HUES64 (cell line): Measurements from ENCODE around the gene IGF2.

Experiments
- H3K27ac ChIP-seq: 2 replicates; pipeline ENCODE4 v1.7.0; 2013; ENCODE audit warnings: low read depth, low read length, inconsistent platforms
- H3K27me3 ChIP-seq: 2 replicates; pipeline ENCODE4 v1.6.1; 2013; ENCODE audit warnings: mild to moderate bottlenecking, low read length; ENCODE audit not compliant: insufficient read depth
- H3K36me3 ChIP-seq: 2 replicates; pipeline ENCODE4 v1.6.1; 2013; ENCODE audit warnings: mild to moderate bottlenecking, low read length; ENCODE audit not compliant: insufficient read depth
- H3K4me1 ChIP-seq: 2 replicates; pipeline ENCODE4 v1.6.1; 2013; ENCODE audit warnings: mild to moderate bottlenecking, low read length, moderate library complexity; ENCODE audit not compliant: insufficient read depth
- H3K4me3 ChIP-seq: 2 replicates; pipeline ENCODE4 v1.5.1; 2013; ENCODE audit warnings: mild to moderate bottlenecking, low read length, moderate library complexity
- H3K9ac ChIP-seq: 2 replicates; pipeline ENCODE4 v1.6.1; 2013; ENCODE audit warnings: mild to moderate bottlenecking, low read depth, low read length
- H3K9me3 ChIP-seq: 2 replicates; pipeline ENCODE4 v1.6.1; 2013; ENCODE audit warnings: low read depth, low read length; ENCODE audit not compliant: insufficient read depth
- WGBS: fragments of 150-250, 120-280 bp; methylation state at CpG from one replicate; pipeline ENCODE4 v1.1.7; 2013; ENCODE audit warnings: missing lambda C conversion rate; 5-methylcytosine and 5-hydroxymethylcytosine counted together

IGF2 gene

DNA sequence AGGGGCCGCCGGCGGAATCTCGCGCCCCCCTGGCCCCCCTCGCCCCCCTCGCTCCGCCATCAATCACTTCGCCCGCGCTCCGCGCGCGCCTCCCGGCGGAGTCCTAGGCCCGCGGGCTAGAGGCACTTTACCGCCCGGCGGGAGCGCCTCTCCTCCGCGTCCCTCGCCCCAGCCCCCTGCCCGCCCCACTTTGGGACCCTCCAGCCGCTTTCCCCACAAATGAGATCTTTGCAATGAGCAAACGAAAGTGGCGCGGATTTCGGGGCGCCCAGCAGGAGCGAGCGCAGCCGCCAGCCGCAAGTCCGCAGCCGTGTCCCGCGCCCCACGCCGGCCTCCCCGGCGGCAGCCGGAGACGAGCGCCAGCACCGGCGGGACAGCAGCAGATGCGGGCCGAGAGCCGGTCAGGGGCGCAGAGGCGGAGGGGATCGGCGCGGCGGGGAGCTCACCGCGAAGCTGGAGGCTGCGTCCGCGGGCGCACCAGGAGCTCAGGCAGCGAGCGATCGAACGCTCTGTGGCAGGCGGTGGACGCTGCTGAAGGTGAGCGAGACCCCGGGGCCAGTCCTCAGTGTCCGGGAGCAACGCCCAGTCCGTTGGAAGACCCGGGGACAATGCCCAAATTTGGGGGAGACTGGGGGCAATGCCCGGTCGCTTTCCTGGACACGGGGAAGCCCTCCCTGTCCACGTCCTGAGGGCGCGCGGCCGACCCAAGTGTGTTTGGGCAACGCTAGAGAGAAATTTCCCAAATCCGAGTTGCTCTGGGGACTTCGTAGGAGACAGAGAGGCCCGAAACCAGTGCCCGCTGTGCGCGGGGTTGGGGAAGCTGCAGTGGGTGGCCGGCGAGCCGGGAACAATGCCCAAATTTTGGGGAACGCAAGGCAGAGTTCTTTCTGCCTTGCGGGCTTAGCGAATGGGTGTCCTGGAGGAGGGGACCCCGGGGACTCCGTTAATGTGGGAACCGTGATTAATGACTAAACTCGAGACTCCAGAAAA, 1.5 kb upstream of the IGF2 start:
- Histone ChIP-seq H3K9ac (no peak overlapping the region), H3K27ac (no peak overlapping the region), H3K36me3 (no peaks in the 10 kb centered on the region), H3K9me3 (no peaks in the 10 kb centered on the region), H3K27me3 (peaks cover 98% of the 10 kb centered on the region), H3K4me1 (0 out of 2 replicates have a peak, but pooled peaks cover 6% of the 10 kb centered on the region), H3K4me3 (no peak overlapping the region)
- WGBS: 3% methylated on average over 100 of the region's 102 CpGs

GRCh38 chr11:2139621-2140337, 590 bp upstream of the IGF2 start:
- Histone ChIP-seq H3K27ac (no peak overlapping the region), H3K9me3 (no peaks in the 10 kb centered on the region), H3K27me3 (peaks cover 98% of the 10 kb centered on the region), H3K9ac (no peak overlapping the region), H3K36me3 (no peaks in the 10 kb centered on the region), H3K4me1 (0 out of 2 replicates have a peak, but pooled peaks cover 6% of the 10 kb centered on the region), H3K4me3 (no peak overlapping the region)
- WGBS: 4% methylated on average over 57 of the region's 57 CpGs

- Histone ChIP-seq H3K27ac (no peak overlapping the region), H3K9me3 (no peaks in the 10 kb centered on the region), H3K27me3 (peaks cover 98% of the 10 kb centered on the region), H3K9ac (no peak overlapping the region), H3K36me3 (no peaks in the 10 kb centered on the region), H3K4me1 (0 out of 2 replicates have a peak, but pooled peaks cover 6% of the 10 kb centered on the region), H3K4me3 (no peak overlapping the region)
- WGBS: 1% methylated on average over 68 of the region's 68 CpGs
Measured at GRCh38 chr11:2138431-2139122, 612 bp downstream of the IGF2 start.

DNA sequence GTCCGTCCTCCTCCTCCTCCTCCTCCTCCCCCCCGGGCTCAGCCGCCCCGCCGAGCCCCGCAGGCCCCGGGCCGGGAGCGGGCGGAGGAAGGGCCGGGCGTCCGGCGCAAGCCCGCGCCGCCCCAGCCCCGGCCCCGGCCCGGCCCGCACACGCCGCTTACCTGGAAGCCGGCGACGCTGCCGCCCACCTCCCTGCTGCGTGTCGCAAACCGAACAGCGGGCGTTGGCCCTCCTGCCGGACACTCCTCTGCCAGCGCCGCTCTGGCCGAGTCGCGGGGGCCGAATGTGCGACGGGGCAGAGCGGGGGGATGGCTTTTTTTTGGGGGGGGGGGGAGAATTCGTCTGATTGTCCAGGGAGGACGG, 1.1 kb downstream of the IGF2 start:
- Histone ChIP-seq H3K4me1 (0 out of 2 replicates have a peak, but pooled peaks cover 6% of the 10 kb centered on the region), H3K36me3 (no peaks in the 10 kb centered on the region), H3K4me3 (0 out of 2 replicates have a peak overlapping the region, but pooled peaks have one; percentile 47), H3K9me3 (no peaks in the 10 kb centered on the region), H3K27ac (no peak overlapping the region), H3K27me3 (peaks cover 98% of the 10 kb centered on the region), H3K9ac (no peak overlapping the region)
- WGBS: under 1% methylated on average over 44 of the region's 44 CpGs

DNA sequence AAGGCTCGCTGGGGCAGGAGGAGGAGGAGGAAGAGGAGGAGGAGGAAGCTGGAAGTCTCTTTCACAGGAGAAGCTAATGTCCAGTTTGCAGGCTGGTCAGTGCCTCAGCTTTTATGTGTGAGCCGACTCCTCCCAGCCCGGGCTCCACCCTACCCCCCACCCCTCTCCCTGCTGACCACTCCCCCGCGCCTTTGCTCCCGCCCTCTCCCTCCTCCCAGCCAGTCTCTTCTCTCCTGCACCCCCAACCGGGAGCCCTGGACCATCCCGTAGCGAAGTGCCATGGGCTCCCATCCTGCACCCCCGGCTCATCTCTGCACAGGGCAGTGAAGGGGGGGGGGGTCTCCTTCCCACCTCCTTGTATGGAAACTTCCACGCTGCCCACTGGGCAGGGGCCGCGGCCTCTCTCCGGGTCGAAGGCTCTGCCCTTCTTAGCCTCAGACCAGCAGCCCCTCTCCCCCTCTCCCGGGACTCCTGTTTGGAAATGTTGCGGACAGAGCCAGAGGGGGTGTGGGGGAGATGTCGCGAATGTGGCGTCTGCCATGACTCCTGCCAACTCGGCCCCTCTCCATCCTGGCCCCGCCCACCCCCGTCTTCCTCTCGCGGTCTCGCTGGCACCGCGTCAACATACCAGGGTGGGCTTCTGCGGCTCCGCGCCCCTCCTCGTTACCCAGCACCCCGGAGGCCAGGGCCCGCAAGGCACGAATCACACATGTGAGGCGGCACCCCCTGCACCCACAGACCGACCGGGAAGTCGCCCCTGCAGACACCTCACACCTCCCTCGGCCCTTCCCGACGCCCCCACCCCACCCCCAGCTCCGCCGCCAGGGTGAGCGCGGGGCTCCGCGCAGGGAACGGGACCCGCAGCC, 1.8 kb downstream of the IGF2 start:
- H3K36me3 ChIP-seq: no peaks in the 10 kb centered on the region
- H3K9ac ChIP-seq: no peak overlapping the region
- peaks cover 97% of the 10 kb centered on the region for H3K27me3 ChIP-seq
- WGBS: under 1% methylated on average over 40 of the region's 50 CpGs
- no peaks in the 10 kb centered on the region for H3K9me3 ChIP-seq
- H3K4me1 ChIP-seq: 0 out of 2 replicates have a peak, but pooled peaks cover 6% of the 10 kb centered on the region
- H3K27ac ChIP-seq: no peak overlapping the region
- peak overlapping the region; percentile 47 for H3K4me3 ChIP-seq

- peaks cover 93% of the 10 kb centered on the region for H3K27me3 ChIP-seq
- peak overlapping the region; percentile 47 for H3K4me3 ChIP-seq
- H3K9ac ChIP-seq: no peak overlapping the region
- H3K27ac ChIP-seq: no peak overlapping the region
- 0 out of 2 replicates have a peak, but pooled peaks cover 6% of the 10 kb centered on the region for H3K4me1 ChIP-seq
- no peaks in the 10 kb centered on the region for H3K36me3 ChIP-seq
- WGBS: 9% methylated on average over 8 of the region's 8 CpGs
- no peaks in the 10 kb centered on the region for H3K9me3 ChIP-seq
Measured at GRCh38 chr11:2136952-2137201, 2.3 kb downstream of the IGF2 start.

DNA sequence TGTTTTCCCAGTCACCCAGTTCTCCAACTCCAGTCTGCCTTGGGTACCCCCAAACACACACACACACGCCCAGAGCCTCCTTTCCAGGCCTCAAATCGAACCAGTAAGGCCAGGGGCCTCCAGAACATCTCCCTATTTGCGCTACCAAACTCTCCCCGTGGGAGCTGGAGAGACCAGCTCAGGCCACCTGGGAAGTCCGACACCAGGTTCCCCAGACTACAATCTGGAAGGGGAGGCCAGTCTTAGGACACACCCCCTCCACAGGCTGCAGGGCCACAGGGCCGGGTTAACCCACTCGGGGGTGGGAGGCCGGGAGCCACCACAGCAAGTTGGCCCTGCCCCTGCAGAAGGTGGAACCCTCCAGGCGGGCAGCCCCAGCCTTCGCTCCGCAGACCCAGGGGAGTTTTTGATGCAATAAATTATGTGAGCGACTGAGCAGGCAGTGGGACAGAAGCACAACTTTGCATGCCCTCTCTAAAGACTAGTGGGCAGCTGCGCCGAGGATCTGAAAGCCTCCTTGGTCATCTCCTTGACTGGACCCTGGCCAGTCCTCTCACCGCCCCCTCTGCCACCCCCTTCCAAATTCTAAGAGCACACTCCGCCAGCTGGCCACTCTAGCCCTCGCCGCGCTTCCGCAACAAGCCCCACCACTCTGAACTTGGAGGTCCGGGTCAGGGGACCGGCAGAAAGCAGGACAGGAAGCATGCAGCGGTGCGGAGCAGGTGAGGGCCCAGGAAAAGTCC, 2.8 kb downstream of the IGF2 start:
- no peak overlapping the region for H3K27ac ChIP-seq
- H3K27me3 ChIP-seq: peaks cover 89% of the 10 kb centered on the region
- H3K9ac ChIP-seq: no peak overlapping the region
- H3K4me3 ChIP-seq: no peak overlapping the region
- H3K4me1 ChIP-seq: 0 out of 2 replicates have a peak, but pooled peaks cover 6% of the 10 kb centered on the region
- no peaks in the 10 kb centered on the region for H3K9me3 ChIP-seq
- 59% methylated on average over 24 of the region's 24 CpGs for WGBS
- H3K36me3 ChIP-seq: no peaks in the 10 kb centered on the region

- H3K9ac ChIP-seq: no peak overlapping the region
- peaks cover 82% of the 10 kb centered on the region for H3K27me3 ChIP-seq
- 0 out of 2 replicates have a peak, but pooled peaks cover 6% of the 10 kb centered on the region for H3K4me1 ChIP-seq
- H3K36me3 ChIP-seq: no peaks in the 10 kb centered on the region
- H3K4me3 ChIP-seq: no peak overlapping the region
- H3K27ac ChIP-seq: no peak overlapping the region
- H3K9me3 ChIP-seq: no peaks in the 10 kb centered on the region
- 85% methylated on average over 14 of the region's 14 CpGs for WGBS
Measured at GRCh38 chr11:2135648-2136201, 3.5 kb downstream of the IGF2 start.

DNA sequence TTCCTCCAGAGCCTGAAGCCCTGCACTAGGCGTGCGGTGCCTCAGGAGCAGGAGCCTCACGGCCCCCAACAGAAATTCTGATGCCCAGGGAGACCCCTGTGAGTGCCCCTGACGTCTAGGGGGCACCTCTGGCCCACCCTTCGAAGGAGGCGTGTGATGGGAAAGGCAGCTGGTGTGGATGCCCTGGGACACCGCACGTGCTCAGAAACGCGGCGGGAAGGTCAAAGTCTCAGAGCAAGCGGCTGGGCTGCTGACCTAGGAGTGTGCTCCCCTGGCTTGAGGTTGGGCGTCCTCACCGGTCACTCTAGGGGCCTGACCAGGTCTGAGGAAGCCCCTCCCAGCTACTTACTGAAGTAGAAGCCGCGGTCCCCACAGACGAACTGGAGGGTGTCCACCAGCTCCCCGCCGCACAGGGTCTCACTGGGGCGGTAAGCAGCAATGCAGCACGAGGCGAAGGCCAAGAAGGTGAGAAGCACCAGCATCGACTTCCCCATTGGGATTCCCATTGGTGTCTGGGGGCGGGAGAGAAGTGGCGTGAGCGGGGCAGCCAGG, 4.1 kb downstream of the IGF2 start:
- no peak overlapping the region for H3K4me3 ChIP-seq
- no peaks in the 10 kb centered on the region for H3K36me3 ChIP-seq
- peaks cover 76% of the 10 kb centered on the region for H3K27me3 ChIP-seq

More for the DNA sequence above, 4.1 kb downstream of the IGF2 start:
- Histone ChIP-seq H3K4me1 (0 out of 2 replicates have a peak, but pooled peaks cover 6% of the 10 kb centered on the region), H3K9me3 (no peaks in the 10 kb centered on the region), H3K9ac (no peak overlapping the region), H3K27ac (no peak overlapping the region)
- WGBS: 87% methylated on average over 26 of the region's 26 CpGs
